WTC11 (cell line): ENCODE measurements around the gene MT1G.

Experiments
- CBFB ChIP-seq: sonication (generic); formaldehyde crosslinking; IDR thresholded peaks from 2 replicates; pipeline ENCODE4 v1.8.1; 2022; ENCODE audit warnings: mild to moderate bottlenecking, low read depth, missing genetic modification reagents
- GRHL2 ChIP-seq: fragments of 250-450 bp; sonication (Bioruptor Pico); IDR thresholded peaks from 2 replicates; pipeline ENCODE4 v1.8.0; 2022; ENCODE audit warnings: mild to moderate bottlenecking, moderate library complexity; ENCODE audit not compliant: insufficient replicate concordance, severe bottlenecking
- JUN ChIP-seq: sonication (generic); formaldehyde crosslinking; IDR thresholded peaks from 2 replicates; pipeline ENCODE4 v1.8.0; 2023; ENCODE audit warnings: mild to moderate bottlenecking, missing genetic modification reagents
- SP1 ChIP-seq: sonication (generic); formaldehyde crosslinking; conservative IDR thresholded peaks from 2 replicates; pipeline ENCODE4 v1.8.1; 2022; ENCODE audit warnings: missing genetic modification reagents
- ZNF232 ChIP-seq: sonication (generic); formaldehyde crosslinking; IDR thresholded peaks from 2 replicates; pipeline ENCODE4 v1.8.0; 2022; ENCODE audit warnings: mild to moderate bottlenecking, missing genetic modification reagents
- TF ChIP-seq, protein P1 (sequence below): fragments of 200-600 bp; IDR thresholded peaks from 2 replicates; pipeline ENCODE4 v1.8.0; 2022; ENCODE audit warnings: antibody characterized with exemption
- TF ChIP-seq, protein P2 (sequence below): sonication (generic); formaldehyde crosslinking; IDR thresholded peaks from 2 replicates; pipeline ENCODE4 v1.8.1; 2023; ENCODE audit warnings: mild to moderate bottlenecking, missing genetic modification reagents, borderline replicate concordance
- TF ChIP-seq, protein P3 (sequence below): fragments of 250-450 bp; sonication (Bioruptor Pico); IDR thresholded peaks from 2 replicates; pipeline ENCODE4 v1.9.0; 2021; ENCODE audit warnings: mild to moderate bottlenecking
- TF ChIP-seq, protein P4 (sequence below): sonication (generic); formaldehyde crosslinking; IDR thresholded peaks from 2 replicates; pipeline ENCODE4 v1.8.0; 2022; ENCODE audit warnings: mild to moderate bottlenecking, missing genetic modification reagents

DNA sequence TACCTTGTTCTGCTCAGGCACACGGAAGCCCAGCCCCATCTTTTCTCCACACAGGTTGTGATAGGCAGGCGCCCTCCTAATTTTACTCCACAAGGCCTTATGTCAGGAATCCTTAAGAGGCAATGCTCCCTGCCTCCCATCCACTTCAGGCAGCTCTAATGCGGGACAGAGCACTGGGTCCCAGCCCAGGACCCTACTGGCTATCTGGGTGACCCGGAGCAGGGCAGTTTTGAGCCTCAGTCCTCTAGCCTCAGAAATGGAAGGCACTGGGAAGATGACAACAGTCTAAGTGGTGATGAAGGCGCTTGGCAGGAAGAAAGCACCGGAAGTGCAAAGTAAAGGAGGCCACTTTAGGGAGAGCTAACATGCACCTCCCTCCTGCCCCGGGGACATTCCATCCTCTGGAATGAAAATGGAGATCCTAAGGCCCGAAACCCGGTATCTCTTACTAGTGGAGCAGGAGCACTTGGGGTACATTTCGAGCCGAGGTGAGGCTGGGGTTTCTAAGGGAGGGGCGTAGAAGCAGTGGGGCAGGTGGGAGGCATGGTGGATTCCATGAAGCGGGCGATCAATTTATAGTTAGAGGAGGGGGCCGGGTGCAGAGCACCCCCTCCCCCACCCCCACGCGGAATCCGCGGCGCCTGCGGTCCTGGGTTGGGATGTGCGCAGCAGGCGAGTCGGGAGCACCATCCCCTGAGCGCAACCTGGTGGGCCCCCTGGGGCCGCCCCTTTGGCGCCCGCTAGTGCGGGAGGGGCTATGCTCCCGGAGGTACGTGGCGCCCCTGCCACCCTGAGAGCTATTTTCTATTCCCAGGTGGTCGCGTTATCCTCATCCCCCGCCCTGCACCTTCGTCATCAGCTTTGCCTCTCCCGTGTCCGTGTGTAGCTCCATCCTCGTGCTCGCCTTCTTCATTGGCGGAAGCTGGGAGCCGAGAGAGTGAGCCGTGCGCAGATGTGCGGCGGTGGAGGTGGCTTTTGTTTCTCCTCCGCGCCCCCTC lies 5.2 kb downstream of the MT1G start:
- TF ChIP-seq, protein P1, sequence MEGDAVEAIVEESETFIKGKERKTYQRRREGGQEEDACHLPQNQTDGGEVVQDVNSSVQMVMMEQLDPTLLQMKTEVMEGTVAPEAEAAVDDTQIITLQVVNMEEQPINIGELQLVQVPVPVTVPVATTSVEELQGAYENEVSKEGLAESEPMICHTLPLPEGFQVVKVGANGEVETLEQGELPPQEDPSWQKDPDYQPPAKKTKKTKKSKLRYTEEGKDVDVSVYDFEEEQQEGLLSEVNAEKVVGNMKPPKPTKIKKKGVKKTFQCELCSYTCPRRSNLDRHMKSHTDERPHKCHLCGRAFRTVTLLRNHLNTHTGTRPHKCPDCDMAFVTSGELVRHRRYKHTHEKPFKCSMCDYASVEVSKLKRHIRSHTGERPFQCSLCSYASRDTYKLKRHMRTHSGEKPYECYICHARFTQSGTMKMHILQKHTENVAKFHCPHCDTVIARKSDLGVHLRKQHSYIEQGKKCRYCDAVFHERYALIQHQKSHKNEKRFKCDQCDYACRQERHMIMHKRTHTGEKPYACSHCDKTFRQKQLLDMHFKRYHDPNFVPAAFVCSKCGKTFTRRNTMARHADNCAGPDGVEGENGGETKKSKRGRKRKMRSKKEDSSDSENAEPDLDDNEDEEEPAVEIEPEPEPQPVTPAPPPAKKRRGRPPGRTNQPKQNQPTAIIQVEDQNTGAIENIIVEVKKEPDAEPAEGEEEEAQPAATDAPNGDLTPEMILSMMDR, result no peak
- no peak for TF ChIP-seq ZNF232
- TF ChIP-seq, protein P2, sequence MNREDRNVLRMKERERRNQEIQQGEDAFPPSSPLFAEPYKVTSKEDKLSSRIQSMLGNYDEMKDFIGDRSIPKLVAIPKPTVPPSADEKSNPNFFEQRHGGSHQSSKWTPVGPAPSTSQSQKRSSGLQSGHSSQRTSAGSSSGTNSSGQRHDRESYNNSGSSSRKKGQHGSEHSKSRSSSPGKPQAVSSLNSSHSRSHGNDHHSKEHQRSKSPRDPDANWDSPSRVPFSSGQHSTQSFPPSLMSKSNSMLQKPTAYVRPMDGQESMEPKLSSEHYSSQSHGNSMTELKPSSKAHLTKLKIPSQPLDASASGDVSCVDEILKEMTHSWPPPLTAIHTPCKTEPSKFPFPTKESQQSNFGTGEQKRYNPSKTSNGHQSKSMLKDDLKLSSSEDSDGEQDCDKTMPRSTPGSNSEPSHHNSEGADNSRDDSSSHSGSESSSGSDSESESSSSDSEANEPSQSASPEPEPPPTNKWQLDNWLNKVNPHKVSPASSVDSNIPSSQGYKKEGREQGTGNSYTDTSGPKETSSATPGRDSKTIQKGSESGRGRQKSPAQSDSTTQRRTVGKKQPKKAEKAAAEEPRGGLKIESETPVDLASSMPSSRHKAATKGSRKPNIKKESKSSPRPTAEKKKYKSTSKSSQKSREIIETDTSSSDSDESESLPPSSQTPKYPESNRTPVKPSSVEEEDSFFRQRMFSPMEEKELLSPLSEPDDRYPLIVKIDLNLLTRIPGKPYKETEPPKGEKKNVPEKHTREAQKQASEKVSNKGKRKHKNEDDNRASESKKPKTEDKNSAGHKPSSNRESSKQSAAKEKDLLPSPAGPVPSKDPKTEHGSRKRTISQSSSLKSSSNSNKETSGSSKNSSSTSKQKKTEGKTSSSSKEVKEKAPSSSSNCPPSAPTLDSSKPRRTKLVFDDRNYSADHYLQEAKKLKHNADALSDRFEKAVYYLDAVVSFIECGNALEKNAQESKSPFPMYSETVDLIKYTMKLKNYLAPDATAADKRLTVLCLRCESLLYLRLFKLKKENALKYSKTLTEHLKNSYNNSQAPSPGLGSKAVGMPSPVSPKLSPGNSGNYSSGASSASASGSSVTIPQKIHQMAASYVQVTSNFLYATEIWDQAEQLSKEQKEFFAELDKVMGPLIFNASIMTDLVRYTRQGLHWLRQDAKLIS (CRISPR knock-in tag), result no peak
- TF ChIP-seq, protein P3, sequence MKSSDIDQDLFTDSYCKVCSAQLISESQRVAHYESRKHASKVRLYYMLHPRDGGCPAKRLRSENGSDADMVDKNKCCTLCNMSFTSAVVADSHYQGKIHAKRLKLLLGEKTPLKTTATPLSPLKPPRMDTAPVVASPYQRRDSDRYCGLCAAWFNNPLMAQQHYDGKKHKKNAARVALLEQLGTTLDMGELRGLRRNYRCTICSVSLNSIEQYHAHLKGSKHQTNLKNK (CRISPR knock-in tag), result no peak
- TF ChIP-seq JUN (CRISPR knock-in tag), result no peak
- TF ChIP-seq, protein P4, sequence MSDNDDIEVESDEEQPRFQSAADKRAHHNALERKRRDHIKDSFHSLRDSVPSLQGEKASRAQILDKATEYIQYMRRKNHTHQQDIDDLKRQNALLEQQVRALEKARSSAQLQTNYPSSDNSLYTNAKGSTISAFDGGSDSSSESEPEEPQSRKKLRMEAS (CRISPR knock-in tag), result peak; percentile 52; the same call in 1 of the 2 replicates
- no peak for TF ChIP-seq SP1 (CRISPR knock-in tag)
- TF ChIP-seq GRHL2 (CRISPR knock-in tag), result no peak
- no peak for TF ChIP-seq CBFB (CRISPR knock-in tag)
